Fibroblast of lung (primary cell): ENCODE results near the gene ITGB1BP1. TPM values are rescaled to one million over a fixed set of nuclear protein-coding genes. Genes with fewer than 3 reads are reported as not detected.

Experiments
- DNase-seq, 2 donors: peaks; one replicate each; pipeline versions ENCODE4 v3.0.0 to v3.0.0-alpha.2; 2010; ENCODE audit warnings: low read depth in 2 of 2
- H2AFZ ChIP-seq: 2 replicates; pipeline ENCODE4 v1.5.1; 2012; ENCODE audit warnings: low read length, control low read depth, inconsistent platforms
- H3K27ac ChIP-seq: 2 replicates; pipeline ENCODE4 v1.5.1; 2011; ENCODE audit warnings: low read length, control low read depth; ENCODE audit not compliant: insufficient read depth
- H3K27me3 ChIP-seq: 2 replicates; pipeline ENCODE4 v1.5.1; 2011; ENCODE audit warnings: mild to moderate bottlenecking, low read length; ENCODE audit not compliant: control insufficient read depth, insufficient read depth
- H3K36me3 ChIP-seq: 2 replicates; pipeline ENCODE4 v1.5.1; 2011; ENCODE audit warnings: low read length; ENCODE audit not compliant: control insufficient read depth, insufficient read depth
- H3K4me1 ChIP-seq: 2 replicates; pipeline ENCODE4 v1.5.1; 2011; ENCODE audit warnings: low read length; ENCODE audit not compliant: control insufficient read depth, insufficient read depth; ENCODE audit errors: extremely low read depth
- H3K4me2 ChIP-seq: 2 replicates; pipeline ENCODE4 v1.5.1; 2011; ENCODE audit warnings: low read length, control low read depth; ENCODE audit not compliant: insufficient read depth; ENCODE audit errors: extremely low read depth
- H3K4me3 ChIP-seq, 4 experiments: fragments of 200-600 bp in 1 of 4; sonication (generic) in 1 of 4; replicated peaks in 1 of 4; 2 replicates each; pipeline ENCODE4 v1.5.1; 2011 to 2016; ENCODE audit warnings: low read length in 4 of 4, low read depth in 3 of 4, mild to moderate bottlenecking in 3 of 4, control low read depth in 2 of 4, inconsistent platforms in 1 of 4, mixed read lengths in 1 of 4; ENCODE audit not compliant: insufficient read depth in 1 of 4; ENCODE audit errors: control extremely low read depth in 1 of 4
- H3K79me2 ChIP-seq: 2 replicates; pipeline ENCODE4 v1.5.1; 2012; ENCODE audit warnings: mild to moderate bottlenecking, low read length, inconsistent platforms; ENCODE audit not compliant: control insufficient read depth, insufficient read depth
- H3K9ac ChIP-seq: 2 replicates; pipeline ENCODE4 v1.5.1; 2011; ENCODE audit warnings: mild to moderate bottlenecking, low read length, control low read depth; ENCODE audit not compliant: insufficient read depth
- H3K9me3 ChIP-seq: 2 replicates; pipeline ENCODE4 v1.5.1; 2012; ENCODE audit warnings: low read depth, low read length; ENCODE audit not compliant: control insufficient read depth, insufficient read depth
- H4K20me1 ChIP-seq: 2 replicates; pipeline ENCODE4 v1.5.1; 2011; ENCODE audit warnings: low read length; ENCODE audit not compliant: control insufficient read depth, insufficient read depth; ENCODE audit errors: extremely low read depth
- EZH2 ChIP-seq: IDR thresholded peaks from 2 replicates; pipeline ENCODE4 v1.5.1; 2012; ENCODE audit warnings: low read length, control low read depth, mild to moderate bottlenecking; ENCODE audit errors: missing control alignments
- polyA plus RNA-seq, 2 donors: library from polyadenylated mRNA; depleted of rRNA in 1 of 2; stranded (reverse) in 1 of 2; unstranded in 1 of 2; fragments of >200 nt; gene quantifications; 2 replicates each; pipeline ENCODE4 v1.2.1, GENCODE V29; 2011 to 2012; ENCODE audit warnings: missing spikeins in 1 of 2
- total RNA-seq: library from RNA; depleted of rRNA; stranded (reverse); fragments of >200 nt; gene quantifications from 2 replicates; pipeline ENCODE4 v1.2.1, GENCODE V29; 2014
- TF ChIP-seq, protein P1 (sequence below), 2 donors: IDR thresholded peaks in 1 of 2; conservative IDR thresholded peaks in 1 of 2; 1 replicate in 1 of 2; 2 replicates in 1 of 2; pipeline ENCODE4 v1.5.1; 2011 to 2012; ENCODE audit warnings: low read length in 2 of 2, control low read depth in 1 of 2, inconsistent platforms in 1 of 2, low read depth in 1 of 2, mild to moderate bottlenecking in 1 of 2

ITGB1BP1 gene
- total and polyA plus RNA-seq, 2 donors (not counting 1 experiment from before 2014, with no cell fraction given) = 44.6 to 131 TPM

DNA sequence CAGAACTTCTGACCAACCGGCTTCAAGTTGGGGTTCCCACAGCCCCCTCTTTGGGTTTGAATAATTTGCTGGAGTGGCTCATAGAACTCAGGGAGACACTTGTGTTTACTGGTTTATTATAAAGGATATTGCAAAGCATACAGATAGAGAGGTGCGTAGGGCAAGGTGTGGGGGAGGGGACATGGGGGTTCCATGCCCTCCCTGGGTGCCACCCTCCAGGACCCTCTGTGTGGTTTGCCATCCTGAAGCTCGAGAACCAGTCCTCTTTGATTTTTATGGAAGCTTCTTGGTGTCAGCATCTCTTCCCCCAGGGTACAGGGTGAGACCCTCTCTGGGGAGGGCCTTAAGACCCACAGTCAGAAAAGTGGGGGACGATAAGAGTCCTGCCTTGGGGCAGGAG, 38.8 kb downstream of the ITGB1BP1 start:
- Histone ChIP-seq H3K9ac (no peak overlapping the region), H3K4me2 (no peak overlapping the region), H2AFZ (no peak overlapping the region), H3K79me2 (no peaks in the 10 kb centered on the region), H3K4me3 (no peak overlapping the region), H3K4me1 (peaks cover 12% of the 10 kb centered on the region), H3K9me3 (no peaks in the 10 kb centered on the region), H3K27ac (no peak overlapping the region), H3K36me3 (peaks cover 9% of the 10 kb centered on the region), H3K27me3 (no peaks in the 10 kb centered on the region), H4K20me1 (no peaks in the 10 kb centered on the region)
- no peak for DNase-seq
- TF ChIP-seq EZH2 = no peak
- TF ChIP-seq, protein P1, sequence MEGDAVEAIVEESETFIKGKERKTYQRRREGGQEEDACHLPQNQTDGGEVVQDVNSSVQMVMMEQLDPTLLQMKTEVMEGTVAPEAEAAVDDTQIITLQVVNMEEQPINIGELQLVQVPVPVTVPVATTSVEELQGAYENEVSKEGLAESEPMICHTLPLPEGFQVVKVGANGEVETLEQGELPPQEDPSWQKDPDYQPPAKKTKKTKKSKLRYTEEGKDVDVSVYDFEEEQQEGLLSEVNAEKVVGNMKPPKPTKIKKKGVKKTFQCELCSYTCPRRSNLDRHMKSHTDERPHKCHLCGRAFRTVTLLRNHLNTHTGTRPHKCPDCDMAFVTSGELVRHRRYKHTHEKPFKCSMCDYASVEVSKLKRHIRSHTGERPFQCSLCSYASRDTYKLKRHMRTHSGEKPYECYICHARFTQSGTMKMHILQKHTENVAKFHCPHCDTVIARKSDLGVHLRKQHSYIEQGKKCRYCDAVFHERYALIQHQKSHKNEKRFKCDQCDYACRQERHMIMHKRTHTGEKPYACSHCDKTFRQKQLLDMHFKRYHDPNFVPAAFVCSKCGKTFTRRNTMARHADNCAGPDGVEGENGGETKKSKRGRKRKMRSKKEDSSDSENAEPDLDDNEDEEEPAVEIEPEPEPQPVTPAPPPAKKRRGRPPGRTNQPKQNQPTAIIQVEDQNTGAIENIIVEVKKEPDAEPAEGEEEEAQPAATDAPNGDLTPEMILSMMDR (conservative IDR thresholded peaks at IDR 0.05 in 1 of 2, IDR thresholded peaks at IDR 0.05 in 1 of 2; ENCODE audit: low read depth in 1 of 2, low read length in 2 of 2) = no peak

DNA sequence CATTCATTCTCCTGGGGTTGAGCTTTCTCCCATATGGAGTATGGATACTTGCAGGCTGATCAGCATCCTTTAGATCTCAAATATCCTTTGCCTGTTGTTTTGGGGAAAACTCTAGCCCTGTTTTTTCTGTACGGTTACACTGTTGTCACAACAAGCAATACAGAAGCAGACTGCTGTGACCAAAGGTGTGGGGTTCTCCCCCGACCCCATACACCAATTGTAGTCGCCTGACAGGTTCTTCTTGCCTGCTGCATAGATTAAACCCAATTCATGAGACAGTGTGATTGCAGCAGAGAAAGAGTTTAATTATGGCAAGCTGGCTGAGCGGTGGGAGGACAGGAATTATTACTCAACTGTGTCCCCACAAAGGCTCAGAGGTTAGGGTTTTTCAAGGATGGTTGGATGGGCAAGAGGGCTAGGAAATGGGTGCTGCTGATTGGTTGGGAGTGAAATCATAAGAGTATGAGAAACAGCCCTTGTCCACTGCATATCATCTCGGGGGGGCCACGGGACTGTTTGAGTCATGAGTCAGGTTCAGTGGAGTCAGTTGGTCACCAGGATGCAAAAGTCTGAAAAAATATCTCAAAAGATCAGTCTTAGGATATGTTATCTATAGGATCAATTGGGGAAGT, 40.6 kb downstream of the ITGB1BP1 start:
- Histone ChIP-seq H3K9me3 (no peaks in the 10 kb centered on the region), H4K20me1 (no peaks in the 10 kb centered on the region), H3K36me3 (peaks cover 14% of the 10 kb centered on the region), H2AFZ (no peak overlapping the region), H3K79me2 (no peaks in the 10 kb centered on the region), H3K4me2 (no peak overlapping the region), H3K9ac (no peak overlapping the region), H3K27me3 (no peaks in the 10 kb centered on the region), H3K27ac (no peak overlapping the region), H3K4me1 (peaks cover 24% of the 10 kb centered on the region), H3K4me3 (no peak overlapping the region)
- DNase-seq = peak in 1 of 2 donors; percentile 67
- TF ChIP-seq, protein P1 (conservative IDR thresholded peaks at IDR 0.05 in 1 of 2, IDR thresholded peaks at IDR 0.05 in 1 of 2; ENCODE audit: low read depth in 1 of 2, low read length in 2 of 2) = no peak
- no peak for TF ChIP-seq EZH2

DNA sequence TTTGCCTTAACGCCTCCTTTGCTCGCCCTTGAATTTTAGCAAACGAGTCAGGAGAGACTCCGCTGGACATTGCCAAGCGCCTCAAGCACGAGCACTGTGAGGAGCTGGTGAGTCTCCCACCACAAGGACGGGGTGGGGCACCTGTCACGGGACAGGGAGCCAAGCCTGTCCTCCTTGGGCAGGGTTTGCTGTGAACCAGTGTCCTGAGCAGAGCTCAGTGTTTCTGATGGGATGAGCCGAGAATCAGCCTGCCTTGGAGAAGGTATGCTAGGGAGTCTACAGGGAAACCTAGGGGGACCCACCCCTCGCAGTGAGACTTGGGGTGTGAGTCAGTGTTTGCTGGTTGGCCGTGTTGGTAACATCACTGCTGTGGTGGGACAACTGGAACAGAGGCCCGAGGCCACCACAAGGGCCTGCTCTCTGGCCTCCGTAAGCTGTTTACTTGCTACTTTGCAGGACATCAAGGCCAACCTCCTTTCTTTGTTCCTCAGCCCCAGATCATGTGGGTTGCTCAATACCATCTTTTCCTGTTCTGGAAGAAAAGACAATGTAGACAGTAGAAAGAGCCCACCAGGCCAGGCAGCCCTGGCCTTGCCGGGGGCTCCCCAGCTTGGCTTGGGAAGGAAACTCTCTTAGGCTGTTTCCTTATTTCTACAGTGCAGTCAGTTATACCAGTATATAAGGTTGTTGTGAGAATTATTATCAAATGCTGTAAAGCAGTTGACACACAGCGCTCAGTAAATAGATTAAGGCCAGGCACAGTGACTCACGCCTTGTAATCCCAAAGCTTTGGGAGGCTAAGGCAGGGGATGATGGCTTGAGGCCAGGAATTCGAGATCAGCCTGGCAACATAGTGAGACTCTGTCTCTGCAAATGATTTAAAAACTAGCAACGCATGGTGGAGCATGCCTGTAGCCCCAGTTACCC, 42.4 kb downstream of the ITGB1BP1 start:
- Histone ChIP-seq H3K27ac (peak overlapping the region; percentile 53), H3K4me3 (no peak overlapping the region), H3K79me2 (no peaks in the 10 kb centered on the region), H3K4me1 (peaks cover 30% of the 10 kb centered on the region), H3K27me3 (no peaks in the 10 kb centered on the region), H2AFZ (no peak overlapping the region), H3K9me3 (no peaks in the 10 kb centered on the region), H3K36me3 (peaks cover 10% of the 10 kb centered on the region), H4K20me1 (no peaks in the 10 kb centered on the region), H3K9ac (no peak overlapping the region), H3K4me2 (peak overlapping the region; percentile 69)
- peak; percentile 92 to 94 for DNase-seq
- no peak for TF ChIP-seq EZH2
- TF ChIP-seq, protein P1 (conservative IDR thresholded peaks at IDR 0.05 in 1 of 2, IDR thresholded peaks at IDR 0.05 in 1 of 2; ENCODE audit: low read depth in 1 of 2, low read length in 2 of 2) = no peak
